ENCODE data around the gene ANKS1B.

The ANKS1B gene

GRCh38 chr12:99454539-99455172 is 530.1 kb downstream of the ANKS1B start:
- no peaks in the 10 kb centered on the region for H3K27me3 ChIP-seq (ENCODE audit: insufficient read depth, low read length, poor library complexity, severe bottlenecking)
- H3K9me3 ChIP-seq (ENCODE audit: insufficient read depth, low read depth, low read length): no peaks in the 10 kb centered on the region
- TF ChIP-seq CTCF (conservative IDR thresholded peaks at IDR 0.05; ENCODE audit: low read length) (no peak), EZH2phosphoT487 (IDR thresholded peaks at IDR 0.05; ENCODE audit: borderline replicate concordance) (no peak)
- H3K9me2 ChIP-seq (replicated peaks; ENCODE audit: low read depth, low read length): no peaks in the 10 kb centered on the region
- no peak overlapping the region for H2AFZ ChIP-seq (ENCODE audit: low read length)
- no peaks in the 10 kb centered on the region for H4K20me1 ChIP-seq (ENCODE audit: insufficient read depth, low read length, poor library complexity, severe bottlenecking)
- H3K79me2 ChIP-seq (ENCODE audit: insufficient read depth, low read length): no peaks in the 10 kb centered on the region
- no peak overlapping the region for H3K4me3 ChIP-seq (ENCODE audit: low read length, poor library complexity, severe bottlenecking)
- no peaks in the 10 kb centered on the region for H3F3A ChIP-seq (ENCODE audit: low read depth)
- no peaks in the 10 kb centered on the region for H3K36me3 ChIP-seq (ENCODE audit: insufficient read depth, low read length)
- no peak overlapping the region for H3K9ac ChIP-seq (ENCODE audit: low read depth, low read length, poor library complexity, severe bottlenecking)
- no peak overlapping the region for H3K4me2 ChIP-seq (ENCODE audit: low read depth, low read length, poor library complexity, severe bottlenecking)
- H3K4me1 ChIP-seq (ENCODE audit: insufficient read depth, low read length, poor library complexity, severe bottlenecking): no peaks in the 10 kb centered on the region

GRCh38 chr12:99453836-99454538 is 530.7 kb downstream of the ANKS1B start:
- Histone ChIP-seq H3K4me2 (ENCODE audit: low read depth, low read length, poor library complexity, severe bottlenecking) (no peak overlapping the region), H3K4me3 (ENCODE audit: low read length, poor library complexity, severe bottlenecking) (no peak overlapping the region), H3K9me2 (replicated peaks; ENCODE audit: low read depth, low read length) (no peaks in the 10 kb centered on the region), H3K4me1 (ENCODE audit: insufficient read depth, low read length, poor library complexity, severe bottlenecking) (no peaks in the 10 kb centered on the region), H4K20me1 (ENCODE audit: insufficient read depth, low read length, poor library complexity, severe bottlenecking) (no peaks in the 10 kb centered on the region), H2AFZ (ENCODE audit: low read length) (no peak overlapping the region), H3K36me3 (ENCODE audit: insufficient read depth, low read length) (no peaks in the 10 kb centered on the region), H3K27me3 (ENCODE audit: insufficient read depth, low read length, poor library complexity, severe bottlenecking) (no peaks in the 10 kb centered on the region), H3K9me3 (ENCODE audit: insufficient read depth, low read depth, low read length) (no peaks in the 10 kb centered on the region), H3F3A (ENCODE audit: low read depth) (no peaks in the 10 kb centered on the region), H3K79me2 (ENCODE audit: insufficient read depth, low read length) (no peaks in the 10 kb centered on the region), H3K9ac (ENCODE audit: low read depth, low read length, poor library complexity, severe bottlenecking) (no peak overlapping the region)
- TF ChIP-seq CTCF (conservative IDR thresholded peaks at IDR 0.05; ENCODE audit: low read length): no peak
- no peak for TF ChIP-seq EZH2phosphoT487 (IDR thresholded peaks at IDR 0.05; ENCODE audit: borderline replicate concordance)

- H3F3A ChIP-seq (ENCODE audit: low read depth): no peaks in the 10 kb centered on the region
- H3K36me3 ChIP-seq (ENCODE audit: insufficient read depth, low read length): no peaks in the 10 kb centered on the region
- H3K27me3 ChIP-seq (ENCODE audit: insufficient read depth, low read length, poor library complexity, severe bottlenecking): no peaks in the 10 kb centered on the region
- no peak overlapping the region for H3K9ac ChIP-seq (ENCODE audit: low read depth, low read length, poor library complexity, severe bottlenecking)
- no peaks in the 10 kb centered on the region for H3K79me2 ChIP-seq (ENCODE audit: insufficient read depth, low read length)
- no peaks in the 10 kb centered on the region for H4K20me1 ChIP-seq (ENCODE audit: insufficient read depth, low read length, poor library complexity, severe bottlenecking)
- H3K4me2 ChIP-seq (ENCODE audit: low read depth, low read length, poor library complexity, severe bottlenecking): no peak overlapping the region
- no peaks in the 10 kb centered on the region for H3K4me1 ChIP-seq (ENCODE audit: insufficient read depth, low read length, poor library complexity, severe bottlenecking)
- TF ChIP-seq CTCF (conservative IDR thresholded peaks at IDR 0.05; ENCODE audit: low read length) (no peak), EZH2phosphoT487 (IDR thresholded peaks at IDR 0.05; ENCODE audit: borderline replicate concordance) (no peak)
- H3K9me2 ChIP-seq (replicated peaks; ENCODE audit: low read depth, low read length): no peaks in the 10 kb centered on the region
- H3K9me3 ChIP-seq (ENCODE audit: insufficient read depth, low read depth, low read length): no peaks in the 10 kb centered on the region
- no peak overlapping the region for H2AFZ ChIP-seq (ENCODE audit: low read length)
- no peak overlapping the region for H3K4me3 ChIP-seq (ENCODE audit: low read length, poor library complexity, severe bottlenecking)
Measured at GRCh38 chr12:99450036-99450630, 534.6 kb downstream of the ANKS1B start.
